PFSK-1 (cell line): ENCODE measurements around the gene CKAP2.

ENCODE experiments used
- FOXP2 ChIP-seq: optimal IDR thresholded peaks from 2 replicates; pipeline ENCODE3; 2011; ENCODE audit warnings: borderline replicate concordance, control low read depth, inconsistent platforms; ENCODE audit not compliant: insufficient read depth; ENCODE audit errors: extremely low read length, extremely low read depth
- POLR2AphosphoS5 ChIP-seq: IDR thresholded peaks from 2 replicates; pipeline ENCODE4 v1.6.1; 2012; ENCODE audit warnings: low read depth, mild to moderate bottlenecking, control low read depth, low read length, moderate library complexity
- SIN3A ChIP-seq: IDR thresholded peaks from 2 replicates; pipeline ENCODE4 v1.6.1; 2012; ENCODE audit warnings: mild to moderate bottlenecking, low read length, moderate library complexity, borderline replicate concordance; ENCODE audit not compliant: insufficient read depth
- TAF1 ChIP-seq: IDR thresholded peaks from 2 replicates; pipeline ENCODE4 v1.6.1; 2012; ENCODE audit warnings: low read length, control low read depth, borderline replicate concordance; ENCODE audit not compliant: insufficient read depth
- TF ChIP-seq, protein P1 (sequence below), 2 experiments: IDR thresholded peaks; 2 replicates each; pipeline versions ENCODE4 v1.6.1 to v1.8.0; 2011 to 2012; ENCODE audit warnings: low read depth in 2 of 2, low read length in 2 of 2, control low read depth in 1 of 2, inconsistent platforms in 1 of 2, mild to moderate bottlenecking in 1 of 2, moderate library complexity in 1 of 2; ENCODE audit not compliant: insufficient read depth in 1 of 2

The CKAP2 gene

DNA sequence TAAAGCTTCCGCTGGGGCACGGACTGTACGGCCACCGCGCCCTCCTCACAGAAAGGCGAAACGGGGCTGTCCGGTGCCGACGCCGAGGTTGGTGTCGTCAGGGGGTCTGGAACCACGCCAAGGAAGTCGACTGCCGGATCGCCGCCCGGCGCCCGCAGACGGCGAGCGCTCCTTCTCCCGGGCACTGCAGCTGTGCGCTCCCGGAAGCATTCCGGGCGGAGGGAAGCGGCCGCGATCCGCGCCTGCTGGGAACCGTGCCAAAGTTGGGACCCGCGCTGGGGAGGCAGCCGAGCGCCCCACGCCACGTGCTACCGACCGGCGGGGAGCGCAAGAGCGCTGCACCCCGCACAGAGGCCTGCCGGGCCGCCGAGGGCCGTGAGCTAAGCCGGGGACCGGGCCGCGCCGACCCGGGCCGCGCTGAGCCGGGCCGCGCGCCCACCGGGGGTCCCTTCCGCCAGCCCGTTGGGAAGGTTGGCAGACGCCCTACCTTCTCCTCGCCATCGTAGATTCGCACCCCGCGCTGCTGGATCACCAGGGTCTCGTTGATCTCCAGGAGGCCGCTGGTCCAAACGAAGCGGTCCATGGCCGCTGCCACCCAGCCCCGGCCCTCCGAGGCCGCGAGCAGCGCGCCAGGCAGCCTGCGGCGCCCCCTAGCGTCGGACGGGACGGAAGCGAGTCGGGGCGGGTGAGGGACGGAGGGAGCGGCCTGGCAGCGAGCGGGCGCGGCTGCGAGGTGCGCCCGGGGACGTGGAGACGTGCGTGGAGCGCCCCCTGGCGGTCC lies 5.1 kb upstream of the CKAP2 start, which contains the start of gene VPS36:
VPS36 (minus strand) TSS at position 623 of the 781 bp plus-strand sequence; CDS start at position 583, 40 bp downstream.
- TF ChIP-seq TAF1 (no peak), FOXP2 (peak; percentile 98), SIN3A (no peak), POLR2AphosphoS5 (peak; percentile 69)
- TF ChIP-seq, protein P1, sequence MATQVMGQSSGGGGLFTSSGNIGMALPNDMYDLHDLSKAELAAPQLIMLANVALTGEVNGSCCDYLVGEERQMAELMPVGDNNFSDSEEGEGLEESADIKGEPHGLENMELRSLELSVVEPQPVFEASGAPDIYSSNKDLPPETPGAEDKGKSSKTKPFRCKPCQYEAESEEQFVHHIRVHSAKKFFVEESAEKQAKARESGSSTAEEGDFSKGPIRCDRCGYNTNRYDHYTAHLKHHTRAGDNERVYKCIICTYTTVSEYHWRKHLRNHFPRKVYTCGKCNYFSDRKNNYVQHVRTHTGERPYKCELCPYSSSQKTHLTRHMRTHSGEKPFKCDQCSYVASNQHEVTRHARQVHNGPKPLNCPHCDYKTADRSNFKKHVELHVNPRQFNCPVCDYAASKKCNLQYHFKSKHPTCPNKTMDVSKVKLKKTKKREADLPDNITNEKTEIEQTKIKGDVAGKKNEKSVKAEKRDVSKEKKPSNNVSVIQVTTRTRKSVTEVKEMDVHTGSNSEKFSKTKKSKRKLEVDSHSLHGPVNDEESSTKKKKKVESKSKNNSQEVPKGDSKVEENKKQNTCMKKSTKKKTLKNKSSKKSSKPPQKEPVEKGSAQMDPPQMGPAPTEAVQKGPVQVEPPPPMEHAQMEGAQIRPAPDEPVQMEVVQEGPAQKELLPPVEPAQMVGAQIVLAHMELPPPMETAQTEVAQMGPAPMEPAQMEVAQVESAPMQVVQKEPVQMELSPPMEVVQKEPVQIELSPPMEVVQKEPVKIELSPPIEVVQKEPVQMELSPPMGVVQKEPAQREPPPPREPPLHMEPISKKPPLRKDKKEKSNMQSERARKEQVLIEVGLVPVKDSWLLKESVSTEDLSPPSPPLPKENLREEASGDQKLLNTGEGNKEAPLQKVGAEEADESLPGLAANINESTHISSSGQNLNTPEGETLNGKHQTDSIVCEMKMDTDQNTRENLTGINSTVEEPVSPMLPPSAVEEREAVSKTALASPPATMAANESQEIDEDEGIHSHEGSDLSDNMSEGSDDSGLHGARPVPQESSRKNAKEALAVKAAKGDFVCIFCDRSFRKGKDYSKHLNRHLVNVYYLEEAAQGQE (IDR thresholded peaks at IDR 0.05; ENCODE audit: insufficient read depth in 1 of 2, low read depth in 2 of 2, low read length in 2 of 2), result no peak

GRCh38 chr13:52450793-52451116 lies 4.5 kb upstream of the CKAP2 start:
- TF ChIP-seq POLR2AphosphoS5, result no peak
- TF ChIP-seq, protein P1 (IDR thresholded peaks at IDR 0.05; ENCODE audit: insufficient read depth in 1 of 2, low read depth in 2 of 2, low read length in 2 of 2), result no peak
- no peak for TF ChIP-seq TAF1
- no peak for TF ChIP-seq SIN3A
- TF ChIP-seq FOXP2, result no peak

GRCh38 chr13:52451135-52451804 lies 4.0 kb upstream of the CKAP2 start:
- TF ChIP-seq, protein P1 (IDR thresholded peaks at IDR 0.05; ENCODE audit: insufficient read depth in 1 of 2, low read depth in 2 of 2, low read length in 2 of 2), result no peak
- TF ChIP-seq TAF1 (no peak), SIN3A (no peak), POLR2AphosphoS5 (no peak), FOXP2 (no peak)

DNA sequence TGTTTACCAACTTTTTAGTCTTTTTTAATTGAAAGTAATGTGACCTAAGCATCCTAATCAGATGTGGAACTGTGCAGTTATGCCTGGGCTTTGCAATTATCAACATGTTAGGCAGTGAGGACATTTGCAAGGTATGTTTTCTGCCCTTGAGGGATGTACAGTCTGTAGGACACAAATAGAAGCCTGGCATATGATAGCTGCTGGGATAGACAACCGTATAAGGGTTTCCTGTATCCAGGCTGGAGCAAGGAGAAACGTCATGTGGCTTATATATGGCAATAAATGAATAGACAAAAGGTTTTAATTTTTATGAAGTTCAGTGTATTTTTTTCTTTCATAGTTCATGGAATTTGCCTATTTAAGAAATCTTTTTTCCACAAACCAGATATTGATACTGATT lies 2.8 kb upstream of the CKAP2 start:
- TF ChIP-seq SIN3A (no peak), POLR2AphosphoS5 (no peak), FOXP2 (no peak), TAF1 (no peak)
- TF ChIP-seq, protein P1 (IDR thresholded peaks at IDR 0.05; ENCODE audit: insufficient read depth in 1 of 2, low read depth in 2 of 2, low read length in 2 of 2), result no peak

GRCh38 chr13:52454459-52454819 lies 839 bp upstream of the CKAP2 start:
- TF ChIP-seq FOXP2 (no peak), POLR2AphosphoS5 (no peak), TAF1 (no peak), SIN3A (no peak)
- TF ChIP-seq, protein P1 (IDR thresholded peaks at IDR 0.05; ENCODE audit: insufficient read depth in 1 of 2, low read depth in 2 of 2, low read length in 2 of 2), result no peak
